Measurements from ENCODE around the gene NECTIN2. TPM values are rescaled to one million over a fixed set of nuclear protein-coding genes. Genes with fewer than 3 reads are reported as not detected.
"Not testable (repeated sequence)": the region's sequence is repeated elsewhere in the genome, so short reads cannot be mapped to it uniquely, and the experiment has no call there.

The NECTIN2 gene
- total RNA-seq, 2 experiments from 2014 or later = not detected

DNA sequence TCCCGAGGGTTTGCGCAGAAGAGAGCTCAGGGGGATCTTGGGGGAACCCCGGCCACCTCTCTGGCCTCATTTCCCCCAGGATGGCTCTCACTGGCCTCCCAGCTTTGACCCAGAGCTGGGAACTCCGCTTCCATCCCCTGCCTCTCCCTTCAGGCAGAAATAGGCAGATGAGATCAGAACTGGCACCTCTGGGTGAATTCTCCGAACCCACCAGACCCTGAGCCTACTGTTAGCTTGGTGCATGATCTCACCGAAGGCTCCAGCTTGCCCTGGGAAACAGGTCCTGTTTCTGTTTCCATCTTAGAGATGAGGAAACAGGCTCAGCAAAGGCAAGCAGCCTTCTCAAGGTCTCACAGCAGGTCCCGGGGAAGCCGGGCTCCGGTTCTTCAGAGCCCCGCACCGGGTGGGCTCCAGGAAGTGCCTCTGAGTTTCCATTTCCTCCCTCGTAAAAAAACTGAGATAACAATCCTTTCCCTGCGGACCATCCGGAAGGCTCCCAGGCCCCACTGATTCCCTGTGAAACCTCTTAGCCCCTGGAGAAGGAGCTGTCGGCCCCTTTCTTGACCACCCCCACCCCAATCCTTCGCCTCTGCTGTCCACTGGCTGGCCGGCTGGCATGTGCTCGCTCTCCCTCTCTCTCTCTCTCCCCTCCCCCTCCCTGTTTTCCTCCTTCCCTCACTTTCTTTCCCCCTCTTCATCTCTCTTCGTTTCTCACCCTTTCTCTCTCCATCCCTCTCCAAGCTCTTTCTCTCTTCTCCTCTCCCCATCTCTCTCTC, 2.1 kb downstream of the NECTIN2 start:
- ChIA-PET POLR2A (no interaction called here), CTCF (interaction anchor here (1.0 to 1.1 kb wide), 2 partner anchors 36 to 64 kb away, joined by 3 to 4 read pairs; no protein-coding TSS in a partner anchor)
- Mint-ChIP-seq H3K4me1 (peaks cover 17% of the 10 kb centered on the region), H3K4me3 (no peak overlapping the region), H3K36me3 (ENCODE audit: low read depth) (peaks cover 2% of the 10 kb centered on the region), H3K27me3 (peaks cover 45% of the 10 kb centered on the region), H3K27ac (no peak overlapping the region), H3K9me3 (no peaks in the 10 kb centered on the region)
- DNase-seq = no peak

DNA sequence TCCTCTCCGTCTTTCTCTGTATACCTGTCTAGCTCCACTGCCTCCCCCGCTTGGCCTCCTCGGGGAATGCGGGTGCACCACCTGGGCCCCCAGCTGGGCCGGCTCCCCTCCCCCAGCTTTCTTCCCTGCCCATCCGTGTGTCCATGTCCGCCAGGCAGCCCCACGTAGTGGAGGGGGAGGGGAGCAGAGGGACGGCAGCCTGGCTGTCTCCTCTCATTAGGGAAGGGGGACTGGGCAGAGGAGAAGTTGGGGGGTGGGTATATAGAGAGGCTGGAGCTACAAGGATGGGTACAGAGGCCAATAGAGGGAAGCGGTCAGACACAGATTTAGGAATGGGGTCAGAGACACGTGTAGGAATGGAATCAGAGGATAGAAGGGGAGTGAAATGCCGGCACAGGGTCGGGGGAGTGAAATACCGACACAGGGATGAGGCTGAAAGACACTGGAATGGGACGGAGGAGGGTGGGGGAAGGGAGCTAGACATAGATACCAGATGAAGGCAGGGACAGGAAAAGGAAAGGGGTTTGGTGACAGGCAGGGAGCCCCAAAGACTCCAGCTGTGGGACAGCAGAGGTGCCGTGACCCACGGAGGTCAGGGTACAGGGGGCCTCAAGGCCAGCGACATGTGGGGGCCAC, 2.8 kb downstream of the NECTIN2 start:
- ChIA-PET CTCF (interaction anchor here (0.5 to 1.1 kb wide), 5 partner anchors 9 to 104 kb away, joined by 3 to 4 read pairs (median 3); no protein-coding TSS in a partner anchor), POLR2A (no interaction called here)
- DNase-seq = no peak
- Mint-ChIP-seq H3K4me1 (peaks cover 17% of the 10 kb centered on the region), H3K27ac (no peak overlapping the region), H3K27me3 (peaks cover 47% of the 10 kb centered on the region), H3K4me3 (no peak overlapping the region), H3K36me3 (ENCODE audit: low read depth) (peaks cover 2% of the 10 kb centered on the region), H3K9me3 (no peaks in the 10 kb centered on the region)

DNA sequence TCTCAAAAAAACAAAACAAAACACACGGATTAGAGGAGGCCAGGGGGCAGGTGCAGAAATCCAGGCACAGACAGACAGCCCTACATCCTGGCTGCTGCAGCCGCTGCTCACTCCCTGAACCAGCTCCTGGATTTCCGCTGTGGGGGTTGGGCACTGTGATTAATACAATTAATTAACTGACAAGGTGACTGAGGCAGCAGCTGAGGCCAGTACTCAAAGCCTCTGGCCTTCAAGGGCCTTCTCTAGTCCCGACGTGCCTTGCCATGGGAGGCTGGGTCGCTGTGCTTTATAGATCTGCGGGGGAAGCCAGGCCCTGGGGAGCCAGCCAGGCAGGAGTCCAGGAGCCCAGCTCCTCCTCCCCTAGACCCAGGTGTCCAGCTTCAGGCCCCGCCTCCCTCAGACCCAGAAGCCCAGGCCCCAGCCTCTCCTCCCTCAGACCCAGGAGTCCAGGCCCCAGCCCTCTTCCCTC, 4.6 kb downstream of the NECTIN2 start:
- Mint-ChIP-seq H3K4me3 (no peak overlapping the region), H3K4me1 (peaks cover 8% of the 10 kb centered on the region)
- POLR2A ChIA-PET = no interaction called here

DNA sequence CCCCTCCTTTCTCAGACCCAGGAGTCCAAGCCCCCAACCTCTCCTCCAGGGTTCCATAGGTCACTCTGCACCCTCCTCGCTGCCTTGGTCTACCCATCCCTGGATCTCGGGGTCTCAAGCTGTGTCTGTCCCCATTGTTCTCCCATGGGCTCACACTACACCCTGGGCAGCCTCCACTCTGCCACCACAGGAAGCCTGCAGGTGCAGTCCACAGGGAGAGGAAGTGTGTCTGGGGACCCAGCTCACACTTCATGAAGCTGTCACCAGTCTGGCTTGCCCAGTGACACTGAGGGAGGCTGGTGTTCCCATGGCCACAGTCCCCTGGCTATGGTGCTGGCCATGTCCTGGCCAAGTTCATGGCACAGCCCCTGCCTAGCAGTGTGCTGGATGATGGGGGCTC, 5.3 kb downstream of the NECTIN2 start:
- ChIA-PET POLR2A (no interaction called here), CTCF (no interaction called here)
- Mint-ChIP-seq H3K27ac (no peak overlapping the region), H3K4me1 (peaks cover 10% of the 10 kb centered on the region), H3K27me3 (peaks cover 38% of the 10 kb centered on the region), H3K4me3 (no peak overlapping the region), H3K9me3 (no peaks in the 10 kb centered on the region), H3K36me3 (ENCODE audit: low read depth) (no peaks in the 10 kb centered on the region)
- DNase-seq = no peak

More for the DNA sequence above, 4.6 kb downstream of the NECTIN2 start:
- Mint-ChIP-seq H3K27ac (no peak overlapping the region), H3K27me3 (peaks cover 42% of the 10 kb centered on the region), H3K36me3 (ENCODE audit: low read depth) (peaks cover under 1% of the 10 kb centered on the region), H3K9me3 (no peaks in the 10 kb centered on the region)
- no peak for DNase-seq
- CTCF ChIA-PET = no interaction called here

DNA sequence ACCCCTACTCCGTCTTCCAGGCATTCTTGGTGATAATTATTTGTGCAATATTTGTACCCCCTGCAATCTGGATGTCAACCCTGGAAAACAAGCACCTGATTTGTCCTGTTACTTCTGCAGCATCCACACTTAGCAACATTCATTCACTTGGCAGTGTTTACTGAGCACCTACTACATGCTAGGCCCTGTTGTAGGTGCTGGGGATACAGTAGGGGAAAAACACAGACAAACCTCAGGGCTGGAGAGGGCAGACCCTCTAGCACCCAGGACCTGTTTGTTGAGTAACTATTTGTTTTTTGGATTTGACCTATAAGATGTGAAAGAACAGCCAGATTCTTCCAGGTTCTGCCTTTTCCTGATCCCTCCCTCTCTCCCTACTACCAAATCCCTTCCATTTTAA, 9.5 kb downstream of the NECTIN2 start:
- Mint-ChIP-seq H3K27ac (no peak overlapping the region), H3K4me1 (peaks cover 4% of the 10 kb centered on the region), H3K36me3 (ENCODE audit: low read depth) (no peaks in the 10 kb centered on the region), H3K27me3 (peaks cover 6% of the 10 kb centered on the region), H3K9me3 (no peaks in the 10 kb centered on the region), H3K4me3 (no peak overlapping the region)
- no peak for DNase-seq
- CTCF ChIA-PET = no interaction called here
- POLR2A ChIA-PET = no interaction called here

DNA sequence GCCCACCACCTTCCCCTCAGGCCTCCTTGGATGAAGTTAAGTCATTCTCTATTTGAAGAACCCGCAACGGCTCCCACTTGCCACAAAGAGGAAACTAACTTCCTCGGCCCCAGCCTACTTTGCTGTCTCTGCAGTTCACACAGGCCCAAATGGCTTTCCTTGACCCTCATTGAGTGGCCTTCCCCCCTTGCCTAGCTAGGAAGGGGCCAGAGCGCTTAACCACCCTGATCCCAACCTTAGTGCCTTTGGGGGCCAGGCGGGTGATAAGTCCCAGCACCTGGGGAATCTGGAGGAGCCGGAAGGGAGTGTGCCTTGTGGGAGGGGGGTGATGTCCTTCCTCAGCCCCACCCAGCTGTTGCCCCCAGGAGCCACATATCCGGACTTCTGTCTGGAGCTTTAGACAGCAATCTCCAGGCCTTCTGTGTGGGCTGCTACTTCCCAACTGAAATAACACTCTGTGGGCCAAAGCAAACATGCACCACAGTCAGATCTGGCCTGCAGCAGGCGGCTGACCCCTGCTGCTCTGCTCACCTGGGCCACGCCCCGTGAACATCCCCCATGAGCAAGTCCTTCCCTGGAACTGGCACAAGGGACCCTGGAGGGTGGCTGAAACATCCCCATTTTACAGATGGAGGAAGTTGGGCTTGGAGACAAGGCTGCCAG, 10.5 kb downstream of the NECTIN2 start:
- Mint-ChIP-seq H3K4me3 (no peak overlapping the region), H3K36me3 (ENCODE audit: low read depth) (no peaks in the 10 kb centered on the region), H3K4me1 (peaks cover 4% of the 10 kb centered on the region), H3K27me3 (peaks cover 8% of the 10 kb centered on the region), H3K27ac (no peak overlapping the region), H3K9me3 (no peaks in the 10 kb centered on the region)
- DNase-seq = no peak
- POLR2A ChIA-PET = no interaction called here
- CTCF ChIA-PET = interaction anchor here (0.6 kb wide), 1 partner anchor 37 kb away, joined by 3 read pairs; no protein-coding TSS in a partner anchor

DNA sequence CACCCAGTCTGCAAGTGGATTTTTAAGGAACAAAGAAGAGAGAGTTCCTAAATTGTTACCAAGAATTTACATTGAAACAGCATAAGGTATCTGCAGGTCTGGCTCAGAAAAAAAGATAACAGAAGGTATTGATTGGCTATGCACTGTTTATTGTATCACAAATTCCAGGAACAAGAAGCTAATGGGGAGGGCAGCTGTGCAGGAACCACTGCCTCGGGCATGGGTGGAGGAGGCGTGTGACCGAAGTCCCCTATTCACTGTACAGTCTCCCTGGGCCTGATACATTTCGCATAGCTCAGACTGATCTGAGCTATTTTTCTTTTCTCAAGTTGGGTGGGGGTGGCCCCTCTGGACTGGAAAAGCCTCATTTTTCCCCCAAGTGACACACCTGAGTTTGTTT, 11.7 kb downstream of the NECTIN2 start:
- ChIA-PET CTCF (interaction anchor here (0.6 to 0.9 kb wide), 2 partner anchors 9 to 70 kb away, joined by 3 read pairs; no protein-coding TSS in a partner anchor), POLR2A (no interaction called here)
- Mint-ChIP-seq H3K9me3 (no peaks in the 10 kb centered on the region), H3K4me1 (peaks cover 4% of the 10 kb centered on the region), H3K27ac (no peak overlapping the region), H3K36me3 (ENCODE audit: low read depth) (no peaks in the 10 kb centered on the region), H3K27me3 (peaks cover 6% of the 10 kb centered on the region), H3K4me3 (no peak overlapping the region)
- DNase-seq = no peak

DNA sequence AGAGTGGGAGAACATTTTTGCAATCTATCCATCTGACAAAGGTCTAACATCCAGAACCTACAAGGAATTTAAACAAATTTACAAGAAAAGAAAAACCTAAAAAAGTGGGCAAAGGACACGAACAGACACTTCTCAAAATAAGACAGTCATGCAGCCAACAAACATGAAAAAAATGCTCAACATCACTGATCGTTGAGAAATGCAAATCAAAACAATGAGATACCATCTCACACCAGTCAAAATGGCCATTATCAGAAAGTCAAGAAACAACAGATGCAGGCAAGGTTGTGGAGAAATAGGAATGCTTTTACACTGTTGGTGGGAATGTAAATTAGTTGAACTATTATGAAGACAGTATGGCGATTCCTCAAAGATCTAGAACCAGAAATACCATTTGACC, 15.5 kb downstream of the NECTIN2 start:
- H3K4me1 Mint-ChIP-seq; DNase-seq; H3K27ac Mint-ChIP-seq; H3K27me3 Mint-ChIP-seq; POLR2A ChIA-PET; H3K4me3 Mint-ChIP-seq; H3K36me3 Mint-ChIP-seq (ENCODE audit: low read depth); H3K9me3 Mint-ChIP-seq; CTCF ChIA-PET: not testable (repeated sequence)

DNA sequence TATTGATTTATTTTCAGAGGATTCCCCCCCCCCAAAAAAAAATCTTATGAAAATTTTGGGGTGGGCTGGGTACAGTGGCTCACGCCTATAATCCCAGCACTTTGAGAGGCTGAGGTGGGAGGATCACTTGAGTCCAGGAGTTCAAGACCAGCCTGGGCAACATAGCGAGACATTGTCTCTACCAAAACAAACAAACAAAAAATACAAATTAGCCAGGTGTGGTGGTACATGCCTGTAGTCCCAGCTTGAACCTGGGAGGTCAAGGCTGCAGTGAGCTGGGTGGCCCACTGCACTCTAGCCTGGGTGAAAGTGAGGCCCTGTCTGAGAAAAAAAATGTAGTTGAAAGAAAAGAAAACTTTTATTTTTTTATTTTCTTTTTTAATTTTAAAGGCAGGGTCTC, 17.9 kb downstream of the NECTIN2 start:
- Mint-ChIP-seq H3K27me3 (peaks cover 2% of the 10 kb centered on the region), H3K4me3 (no peak overlapping the region), H3K4me1 (peaks cover 5% of the 10 kb centered on the region), H3K27ac (no peak overlapping the region), H3K36me3 (ENCODE audit: low read depth) (no peaks in the 10 kb centered on the region), H3K9me3 (no peaks in the 10 kb centered on the region)
- ChIA-PET POLR2A (interaction anchor here (0.6 kb wide), 1 partner anchor 80 kb away, joined by 3 read pairs; no protein-coding TSS in a partner anchor), CTCF (no interaction called here)
- DNase-seq = no peak

DNA sequence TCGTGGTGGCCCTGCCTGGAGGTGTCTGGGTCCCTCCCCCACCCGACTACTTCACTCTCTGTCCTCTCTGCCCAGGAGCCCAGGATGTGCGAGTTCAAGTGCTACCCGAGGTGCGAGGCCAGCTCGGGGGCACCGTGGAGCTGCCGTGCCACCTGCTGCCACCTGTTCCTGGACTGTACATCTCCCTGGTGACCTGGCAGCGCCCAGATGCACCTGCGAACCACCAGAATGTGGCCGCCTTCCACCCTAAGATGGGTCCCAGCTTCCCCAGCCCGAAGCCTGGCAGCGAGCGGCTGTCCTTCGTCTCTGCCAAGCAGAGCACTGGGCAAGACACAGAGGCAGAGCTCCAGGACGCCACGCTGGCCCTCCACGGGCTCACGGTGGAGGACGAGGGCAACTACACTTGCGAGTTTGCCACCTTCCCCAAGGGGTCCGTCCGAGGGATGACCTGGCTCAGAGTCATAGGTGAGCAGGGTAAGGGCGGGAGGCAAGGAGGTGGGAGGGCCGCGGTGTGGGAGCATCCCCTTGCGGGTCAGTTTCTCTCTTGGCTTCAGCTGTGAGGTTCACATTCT, 19.2 kb downstream of the NECTIN2 start:
- H3K9me3 Mint-ChIP-seq = no peaks in the 10 kb centered on the region
- H3K4me3 Mint-ChIP-seq = no peak overlapping the region
- peaks cover 5% of the 10 kb centered on the region for H3K4me1 Mint-ChIP-seq
- H3K36me3 Mint-ChIP-seq (ENCODE audit: low read depth) = no peaks in the 10 kb centered on the region
- no peak for DNase-seq
- no peak overlapping the region for H3K27ac Mint-ChIP-seq
- POLR2A ChIA-PET = no interaction called here
- H3K27me3 Mint-ChIP-seq = peaks cover 2% of the 10 kb centered on the region
- CTCF ChIA-PET = no interaction called here

DNA sequence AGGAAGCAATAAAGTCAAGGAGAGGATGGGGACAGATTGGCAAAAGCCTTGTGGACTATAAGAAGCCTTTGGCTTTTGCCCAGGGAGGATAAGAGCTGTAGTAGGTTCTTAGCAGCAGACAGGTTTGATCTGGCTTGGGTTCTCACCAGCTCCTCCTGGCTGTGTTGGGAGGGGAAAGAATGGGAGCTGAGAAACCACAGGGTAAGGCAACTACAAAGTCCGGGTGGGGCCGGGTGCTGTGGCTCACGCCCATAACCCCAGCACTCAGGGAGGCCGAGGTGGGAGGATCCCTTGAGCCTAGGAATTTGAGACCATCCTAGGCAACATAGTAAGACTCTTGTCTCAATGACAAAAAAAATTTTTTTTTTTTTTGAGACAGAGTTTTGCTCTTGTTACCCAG, 20.6 kb downstream of the NECTIN2 start:
- CTCF ChIA-PET = no interaction called here
- Mint-ChIP-seq H3K27me3 (no peaks in the 10 kb centered on the region), H3K9me3 (no peaks in the 10 kb centered on the region), H3K27ac (no peak overlapping the region), H3K4me3 (no peak overlapping the region), H3K36me3 (ENCODE audit: low read depth) (no peaks in the 10 kb centered on the region), H3K4me1 (peaks cover 5% of the 10 kb centered on the region)
- POLR2A ChIA-PET = no interaction called here
- no peak for DNase-seq

DNA sequence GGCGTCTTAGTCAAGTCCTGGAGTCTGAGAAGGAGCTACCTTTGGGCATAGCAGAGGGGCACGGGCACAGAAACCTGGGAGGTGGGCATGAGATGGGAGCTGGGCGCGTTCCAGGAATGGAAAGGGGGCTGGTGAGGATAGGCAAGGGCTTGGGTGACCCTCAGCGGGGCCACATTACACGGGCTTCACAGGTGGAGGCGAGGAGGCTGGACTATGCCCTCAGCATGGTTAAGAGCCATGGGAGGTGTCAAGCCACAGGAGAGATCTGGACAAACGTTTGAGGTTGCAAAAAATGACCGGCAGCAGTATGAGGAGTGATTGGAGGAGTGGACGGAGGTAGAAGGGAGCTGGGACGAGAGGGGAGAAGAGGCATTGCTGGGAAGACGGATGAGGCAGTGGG, 21.5 kb downstream of the NECTIN2 start:
- no peak for DNase-seq
- Mint-ChIP-seq H3K27me3 (no peaks in the 10 kb centered on the region), H3K27ac (no peak overlapping the region), H3K4me3 (no peak overlapping the region), H3K9me3 (no peaks in the 10 kb centered on the region), H3K4me1 (peaks cover 5% of the 10 kb centered on the region), H3K36me3 (ENCODE audit: low read depth) (no peaks in the 10 kb centered on the region)
- CTCF ChIA-PET = no interaction called here
- POLR2A ChIA-PET = no interaction called here

Measured in activated CD4-positive, alpha-beta T cell treated with anti-CD3 and anti-CD28 coated beads, Interleukin-2, amount 10 ng/mL, durations not matched to agents 7 days and 5 days (primary cell).